NCI-H1092 treated with DMSO at 0.1 percent for 48 hours (cell line): Measurements from ENCODE around the gene OXSR1.
"Not testable (repeated sequence)": the region's sequence is repeated elsewhere in the genome, so short reads cannot be mapped to it uniquely, and the experiment has no call there.

Experiments used
- DNase-seq: peaks from one replicate; lab custom pipeline; 2025; lab: John Stamatoyannopoulos, UW

OXSR1 gene

GRCh38 chr3:38226273-38226672 lies 60.9 kb downstream of the OXSR1 start:
- no peak for DNase-seq

GRCh38 chr3:38227989-38228388 lies 62.7 kb downstream of the OXSR1 start:
- no peak for DNase-seq

GRCh38 chr3:38229036-38229435 lies 63.7 kb downstream of the OXSR1 start:
- DNase-seq, result no peak

DNA sequence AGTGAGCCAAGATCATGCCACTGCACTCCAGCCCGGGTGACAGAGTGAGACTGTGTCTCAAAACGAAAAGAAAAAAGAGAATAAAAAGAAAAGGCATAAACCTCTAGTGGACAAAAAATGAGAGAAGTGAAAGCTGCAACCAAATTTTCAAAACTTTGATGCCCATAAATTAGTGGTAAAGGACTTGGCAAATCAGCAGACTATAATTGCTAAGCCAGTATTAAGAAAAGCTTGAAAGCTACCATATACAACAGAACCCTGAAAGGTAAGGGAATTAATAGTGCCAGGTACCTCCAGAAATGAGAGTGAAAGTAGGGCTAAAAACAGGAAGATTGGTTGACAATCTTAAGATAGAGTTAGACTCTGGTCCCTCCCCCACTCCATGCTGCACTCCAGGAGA lies 67.4 kb downstream of the OXSR1 start:
- DNase-seq, result no peak

GRCh38 chr3:38235466-38235865 lies 70.1 kb downstream of the OXSR1 start:
- DNase-seq, result no peak

GRCh38 chr3:38238416-38239008 lies 73.2 kb downstream of the OXSR1 start:
- no peak for DNase-seq

DNA sequence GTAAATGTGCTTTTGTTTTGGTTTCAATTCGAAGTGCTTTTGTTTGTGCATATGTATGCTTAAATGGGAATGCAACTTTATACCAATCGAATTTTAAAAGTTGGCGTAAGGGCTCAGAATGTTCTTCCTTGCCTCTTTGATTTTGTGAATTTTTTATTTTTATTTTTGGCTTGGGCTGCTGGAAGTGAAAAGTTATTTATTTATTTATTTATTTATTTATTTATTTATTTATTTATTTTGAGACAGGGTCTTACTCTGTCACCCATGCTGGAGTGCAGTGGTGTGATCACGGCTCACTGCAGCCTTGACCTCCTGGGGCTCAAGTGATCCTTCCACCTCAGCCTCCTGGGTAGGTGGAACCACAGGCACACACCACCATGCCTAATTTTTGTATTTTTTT lies 77.5 kb downstream of the OXSR1 start:
- not testable (repeated sequence) for DNase-seq

- no peak for DNase-seq
Observed at GRCh38 chr3:38245930-38246329, 80.6 kb downstream of the OXSR1 start.

DNA sequence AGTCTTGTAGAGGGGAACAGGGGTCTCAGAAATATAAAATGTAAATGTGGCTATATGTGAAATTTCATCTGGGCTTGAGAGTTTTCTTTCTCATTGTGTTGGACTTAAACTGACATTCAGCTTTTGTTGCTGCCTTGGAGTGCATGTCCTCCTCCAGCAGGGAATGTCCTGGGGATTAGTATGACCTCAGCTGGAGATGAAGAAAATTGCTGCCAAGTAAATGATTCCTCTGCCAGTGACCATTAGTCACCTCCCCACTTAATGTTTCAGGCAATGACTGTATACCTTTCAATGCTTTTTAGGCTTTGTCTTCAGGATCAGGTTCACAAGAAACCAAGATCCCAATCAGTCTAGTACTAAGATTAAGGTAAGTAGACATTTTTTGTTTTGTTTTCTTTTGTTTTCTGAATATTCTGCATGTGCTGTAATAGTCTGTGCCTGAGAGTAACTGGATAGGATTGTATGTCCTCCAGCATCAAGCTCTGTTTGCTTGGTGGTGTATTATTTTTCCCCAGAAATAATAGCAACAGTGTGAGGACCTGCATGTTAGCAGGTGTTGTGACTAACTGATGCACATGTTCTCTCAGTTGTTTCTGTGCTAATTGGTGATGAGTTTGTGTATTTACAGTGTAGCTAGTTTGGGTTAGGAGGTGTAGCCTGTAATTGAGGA lies 82.2 kb downstream of the OXSR1 start:
- peak; percentile 3 for DNase-seq

DNA sequence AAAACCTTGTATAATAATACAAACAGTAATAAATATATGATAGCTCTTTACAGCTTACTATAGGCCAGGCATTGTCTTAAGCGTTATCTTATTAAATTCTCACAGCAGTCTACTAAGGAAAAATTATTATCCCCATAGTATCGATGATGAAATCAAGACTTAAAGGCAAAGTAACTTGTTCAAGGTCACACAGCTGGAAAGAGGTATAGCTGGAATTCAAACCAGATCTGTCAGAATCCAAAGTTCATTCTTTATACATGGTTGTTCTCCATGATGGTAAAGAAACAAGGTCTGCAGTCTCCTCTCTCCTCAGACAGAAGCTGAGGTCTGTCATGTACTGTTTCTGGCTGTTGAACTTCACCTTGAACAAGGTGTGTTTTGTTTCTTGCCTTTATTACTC lies 84.9 kb downstream of the OXSR1 start:
- no peak for DNase-seq

GRCh38 chr3:38251197-38251596 lies 85.9 kb downstream of the OXSR1 start:
- DNase-seq, result no peak

DNA sequence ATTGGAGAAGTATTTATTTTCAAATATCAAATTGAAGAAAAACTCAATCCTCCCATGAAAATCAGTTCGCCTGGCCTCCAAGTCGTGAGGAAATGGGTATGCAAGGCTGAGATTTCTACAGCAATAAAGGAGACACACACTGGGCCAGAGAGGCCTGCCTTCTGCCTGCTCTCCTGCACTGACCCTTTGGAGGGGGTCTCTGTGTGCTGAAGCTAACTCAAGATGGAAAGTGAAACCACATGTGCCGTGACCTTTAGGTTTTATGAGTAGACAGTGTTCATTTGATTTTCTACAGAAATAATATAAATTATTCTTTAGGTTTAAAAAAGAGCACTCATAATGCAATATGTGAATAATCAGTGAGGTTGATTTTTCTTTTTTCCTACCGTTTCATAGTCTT lies 88.4 kb downstream of the OXSR1 start:
- no peak for DNase-seq

DNA sequence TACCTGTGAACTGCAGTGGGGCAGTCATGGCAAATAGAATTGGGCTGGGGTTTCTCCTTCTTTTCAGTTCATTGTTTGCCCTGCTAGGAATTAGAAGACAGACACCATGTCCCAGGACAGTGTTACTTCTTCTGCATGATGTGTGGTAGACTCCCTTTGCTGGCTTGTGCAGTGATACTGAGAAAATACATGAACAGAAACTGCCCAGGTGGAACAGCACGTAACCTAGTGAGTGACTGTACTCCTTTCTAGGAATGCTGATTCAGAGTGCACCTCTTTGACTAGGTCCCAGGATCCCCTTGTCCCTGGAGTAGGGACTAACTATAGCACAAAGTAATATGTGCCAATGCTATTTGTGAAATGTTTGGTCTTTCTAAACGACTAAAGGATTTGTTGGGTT lies 89.5 kb downstream of the OXSR1 start:
- DNase-seq, result no peak

GRCh38 chr3:38255627-38256026 lies 90.3 kb downstream of the OXSR1 start:
- no peak for DNase-seq

DNA sequence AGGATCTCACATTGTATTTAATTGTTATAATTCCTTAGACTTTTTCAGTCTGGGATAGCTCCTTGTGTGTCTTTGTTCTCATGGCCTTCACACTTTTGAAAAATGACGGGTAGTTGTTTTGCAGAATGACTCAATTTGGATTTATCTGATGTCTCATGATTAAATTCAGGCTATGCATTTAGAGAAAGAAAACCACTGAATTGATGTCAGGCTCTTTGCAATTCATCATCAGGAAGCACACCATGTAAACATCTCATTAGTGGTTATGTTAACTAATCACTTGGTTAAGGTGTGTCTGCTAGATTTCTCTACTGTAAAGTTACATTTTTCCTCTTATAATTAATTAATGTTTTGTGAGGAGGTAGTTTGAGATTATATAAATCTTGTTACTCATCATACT lies 92.2 kb downstream of the OXSR1 start:
- DNase-seq, result no peak

GRCh38 chr3:38260474-38260873 lies 95.1 kb downstream of the OXSR1 start:
- DNase-seq, result no peak

- no peak for DNase-seq
Observed at GRCh38 chr3:38264353-38264771, 99.0 kb downstream of the OXSR1 start.

DNA sequence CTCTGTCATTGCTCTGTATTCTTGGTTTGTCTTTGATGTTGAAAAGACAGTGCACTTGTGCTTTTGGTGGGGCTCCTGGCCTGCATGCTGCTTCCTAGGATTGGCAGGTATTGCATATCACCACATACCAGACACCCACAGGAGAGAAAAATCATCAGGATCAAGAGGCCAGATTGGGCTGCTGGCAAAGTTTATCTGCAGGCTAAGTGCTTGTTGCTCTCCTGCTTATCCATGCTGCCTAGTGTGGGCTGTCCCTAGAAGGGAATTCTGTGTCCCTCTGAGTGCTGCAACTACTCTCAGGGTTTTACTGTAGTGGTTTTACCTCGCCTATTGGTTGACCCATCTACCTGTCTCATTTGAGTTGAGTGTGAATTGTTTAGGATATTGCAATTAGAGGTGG lies 99.4 kb downstream of the OXSR1 start:
- DNase-seq, result no peak

- DNase-seq, result no peak
Observed at GRCh38 chr3:38265604-38266307, 100.4 kb downstream of the OXSR1 start, which contains the start of gene SLC22A13. Gene SLC22A13 (plus strand): TSS chr3:38265812. CDS start chr3:38265861, 49 bp downstream.

- no peak for DNase-seq
Observed at GRCh38 chr3:38266810-38267209, 101.5 kb downstream of the OXSR1 start.

- DNase-seq, result no peak
Observed at GRCh38 chr3:38267662-38268061, 102.3 kb downstream of the OXSR1 start.

DNA sequence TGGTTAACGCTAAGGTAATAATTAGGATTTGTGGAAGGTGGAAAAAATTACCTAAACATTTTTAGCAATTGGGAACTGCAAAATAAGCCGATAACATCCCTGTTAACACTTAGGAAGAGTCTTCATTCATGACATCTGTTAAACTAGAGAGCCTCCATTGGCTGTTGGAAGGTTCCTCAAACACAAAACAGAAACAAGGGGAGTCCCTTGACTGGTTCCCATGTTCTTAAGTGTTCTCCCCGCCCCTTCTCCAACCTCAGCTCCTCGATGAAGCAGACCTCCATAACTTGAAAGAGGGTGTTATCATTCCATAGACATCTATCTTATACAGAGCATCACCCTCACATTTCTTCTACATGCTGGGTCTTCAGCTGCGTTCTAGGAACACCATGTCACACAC lies 102.8 kb downstream of the OXSR1 start:
- DNase-seq, result no peak

DNA sequence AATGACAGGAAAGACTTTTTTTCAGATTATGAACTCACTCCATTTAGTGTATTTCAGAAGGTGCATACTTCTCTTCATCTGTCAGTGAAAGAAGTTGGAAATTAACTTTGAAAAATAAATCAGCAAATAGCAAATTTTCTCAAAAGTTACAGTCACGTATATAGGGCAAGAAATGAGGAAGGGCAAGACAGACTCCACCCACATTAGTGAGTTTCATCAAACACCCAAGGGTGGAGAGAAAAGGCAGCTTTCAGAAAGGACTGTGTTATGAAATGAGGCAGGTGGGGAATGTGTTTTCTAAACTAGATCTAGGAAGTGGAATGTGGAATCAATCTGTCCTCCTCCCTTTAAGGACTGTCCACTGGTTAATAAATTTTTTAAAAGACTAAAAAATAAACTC lies 103.2 kb downstream of the OXSR1 start:
- DNase-seq, result no peak
